Fibroblast of pulmonary artery (primary cell): ENCODE measurements around the gene CNOT6.

Experiments
- DNase-seq: peaks from one replicate; pipeline ENCODE4 v3.0.0-alpha.2; 2010; ENCODE audit warnings: low read depth
- H3K4me3 ChIP-seq: replicated peaks from 2 replicates; pipeline ENCODE4 v1.5.1; 2011; ENCODE audit warnings: low read depth, mild to moderate bottlenecking, control low read depth, low read length, moderate library complexity
- CTCF ChIP-seq: IDR thresholded peaks from 2 replicates; pipeline ENCODE4 v1.5.1; 2011; ENCODE audit warnings: mild to moderate bottlenecking, control low read depth, low read length, inconsistent platforms; ENCODE audit errors: missing control alignments

Gene CNOT6

GRCh38 chr5:180532268-180532667 is 38.1 kb downstream of the CNOT6 start:
- H3K4me3 ChIP-seq = no peak overlapping the region
- TF ChIP-seq CTCF = no peak

GRCh38 chr5:180533845-180534244 is 39.7 kb downstream of the CNOT6 start:
- no peak for TF ChIP-seq CTCF

More at GRCh38 chr5:180532268-180532667, 38.1 kb downstream of the CNOT6 start:
- DNase-seq = no peak

GRCh38 chr5:180535573-180535972 is 41.4 kb downstream of the CNOT6 start:
- no peak for TF ChIP-seq CTCF
- H3K4me3 ChIP-seq = no peak overlapping the region
- DNase-seq = no peak

More at GRCh38 chr5:180533845-180534244, 39.7 kb downstream of the CNOT6 start:
- no peak overlapping the region for H3K4me3 ChIP-seq
- DNase-seq = no peak

- DNase-seq = no peak
- TF ChIP-seq CTCF = no peak
- no peak overlapping the region for H3K4me3 ChIP-seq
Measured at GRCh38 chr5:180540050-180540694, 46.0 kb downstream of the CNOT6 start.

- TF ChIP-seq CTCF = peak; percentile 4
- H3K4me3 ChIP-seq = no peak overlapping the region
Measured at GRCh38 chr5:180541710-180542109, 47.5 kb downstream of the CNOT6 start.

GRCh38 chr5:180545248-180545647 is 51.1 kb downstream of the CNOT6 start:
- no peak overlapping the region for H3K4me3 ChIP-seq
- TF ChIP-seq CTCF = no peak
- no peak for DNase-seq

More at GRCh38 chr5:180541710-180542109, 47.5 kb downstream of the CNOT6 start:
- DNase-seq = no peak

GRCh38 chr5:180548563-180548962 is 54.4 kb downstream of the CNOT6 start:
- H3K4me3 ChIP-seq = no peak overlapping the region
- TF ChIP-seq CTCF = no peak
- DNase-seq = no peak
